Measurements from ENCODE around the gene SLC13A4. TPM values are rescaled to one million over a fixed set of nuclear protein-coding genes. Genes with fewer than 3 reads are reported as not detected.
"Not testable (repeated sequence)": the region's sequence is repeated elsewhere in the genome, so short reads cannot be mapped to it uniquely, and the experiment has no call there.

SLC13A4 gene
- total RNA-seq, 1 donor from 2014 or later, result not detected

- intact Hi-C loops (cut with micrococcal nuclease), result loop anchor here (1.0 to 2.0 kb wide), 3 partner anchors 23 to 363 kb away; no protein-coding TSS in a partner anchor
- Mint-ChIP-seq H3K27ac (no peak overlapping the region), H3K27me3 (no peaks in the 10 kb centered on the region), H3K36me3 (ENCODE audit: low read depth) (peaks cover 48% of the 10 kb centered on the region), H3K4me1 (no peaks in the 10 kb centered on the region), H3K4me3 (no peak overlapping the region), H3K9me3 (no peaks in the 10 kb centered on the region)
- no peak for DNase-seq
Measured at GRCh38 chr7:135644729-135645128, 83.3 kb downstream of the SLC13A4 start.

GRCh38 chr7:135644154-135644553, 83.8 kb downstream of the SLC13A4 start:
- no peaks in the 10 kb centered on the region for H3K9me3 Mint-ChIP-seq
- H3K4me1 Mint-ChIP-seq, result no peaks in the 10 kb centered on the region
- DNase-seq, result no peak
- H3K36me3 Mint-ChIP-seq (ENCODE audit: low read depth), result peaks cover 50% of the 10 kb centered on the region
- no peaks in the 10 kb centered on the region for H3K27me3 Mint-ChIP-seq
- H3K27ac Mint-ChIP-seq, result peak overlapping the region; percentile 32
- H3K4me3 Mint-ChIP-seq, result no peak overlapping the region
- intact Hi-C loops (cut with micrococcal nuclease), result loop anchor here (2.0 kb wide), 1 partner anchor 131 kb away; no protein-coding TSS in a partner anchor

DNA sequence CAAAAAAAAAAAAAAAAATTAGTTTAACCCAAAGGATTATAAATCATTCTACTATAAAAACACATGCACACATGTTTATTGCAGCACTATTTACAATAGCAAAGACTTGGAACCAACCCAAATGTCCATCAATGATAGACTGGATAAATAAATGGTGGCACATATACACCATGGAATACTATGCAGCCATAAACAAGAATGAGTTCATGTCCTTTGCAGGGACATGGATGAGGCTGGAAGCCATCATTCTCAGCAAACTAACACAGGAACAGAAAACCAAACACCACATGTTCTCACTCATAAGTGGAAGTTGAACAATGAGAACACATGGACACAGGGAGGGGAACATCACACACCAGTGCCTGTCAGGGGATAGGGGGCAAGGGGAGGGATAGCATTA, 88.3 kb downstream of the SLC13A4 start:
- H3K4me3 Mint-ChIP-seq; DNase-seq; intact Hi-C loops (cut with micrococcal nuclease); H3K9me3 Mint-ChIP-seq; H3K27me3 Mint-ChIP-seq; H3K27ac Mint-ChIP-seq; H3K4me1 Mint-ChIP-seq: not testable (repeated sequence)
- peaks cover 58% of the 10 kb centered on the region for H3K36me3 Mint-ChIP-seq (ENCODE audit: low read depth)

- peak overlapping the region; percentile 2 for H3K27ac Mint-ChIP-seq
- H3K36me3 Mint-ChIP-seq (ENCODE audit: low read depth), result peaks cover 61% of the 10 kb centered on the region
Measured at GRCh38 chr7:135634191-135634878, 93.7 kb downstream of the SLC13A4 start.

More at GRCh38 chr7:135634191-135634878, 93.7 kb downstream of the SLC13A4 start:
- Mint-ChIP-seq H3K4me1 (no peaks in the 10 kb centered on the region), H3K27me3 (no peaks in the 10 kb centered on the region), H3K4me3 (no peak overlapping the region), H3K9me3 (no peaks in the 10 kb centered on the region)
- DNase-seq, result no peak
- intact Hi-C loops (cut with micrococcal nuclease), result no loop called here

Other genes with a start within 250 kb of the SLC13A4 start
- 21.1 and 26.3 TPM in 2 replicates for gene CNOT4, start 218.1 kb downstream of the SLC13A4 start, total RNA-seq
- 129 and 130 TPM in 2 replicates for gene NUP205, start 170.3 kb downstream of the SLC13A4 start, total RNA-seq
- gene STMP1, start 65.7 kb downstream of the SLC13A4 start, total RNA-seq, result 23.5 and 25.8 TPM in 2 replicates
- not detected in 2 replicates for gene FAM180A, start 20.6 kb upstream of the SLC13A4 start, total RNA-seq
- gene MTPN, start 249.2 kb upstream of the SLC13A4 start, total RNA-seq, result 121 and 126 TPM in 2 replicates

Data from activated CD4-positive, alpha-beta T cell treated with anti-CD3 and anti-CD28 coated beads, Interleukin-2, amount 10 ng/mL, durations not matched to agents 24 days and 14 days (primary cell).